Stimulated activated naive CD8-positive, alpha-beta T cell treated with anti-CD3 and anti-CD28 coated beads, Interleukin-15, Interleukin-2, amounts not matched to agents 100 U/mL and 50 U/mL, for 24 hours (primary cell): ENCODE data around the gene OR2G3.
A peak's percentile ranks its signal among the peaks of the same experiment; 100 is the strongest.

ENCODE experiments used
- ATAC-seq: fragments of 150-1000 bp; cut with Tn5 transposase; one replicate; pipeline ENCODE4 v1.10.0; 2021
- DNase-seq: peaks from one replicate; pipeline ENCODE4 v3.0.0; 2021

Gene OR2G3

GRCh38 chr1:247605286-247605685 lies at the start of gene OR2G3:
TSS of gene OR2G3 (plus strand) at chr1:247605586. CDS start at chr1:247605586, 0 bp downstream.
- DNase-seq (no peak), ATAC-seq (no peak)

GRCh38 chr1:247557926-247558674 lies 47.3 kb upstream of the OR2G3 start:
- ATAC-seq (peak; percentile 59), DNase-seq (no peak)

GRCh38 chr1:247561711-247562110 lies 43.7 kb upstream of the OR2G3 start:
- DNase-seq (no peak), ATAC-seq (no peak)

GRCh38 chr1:247562198-247562597 lies 43.2 kb upstream of the OR2G3 start:
- DNase-seq = no peak
- no peak for ATAC-seq

GRCh38 chr1:247574236-247574635 lies 31.1 kb upstream of the OR2G3 start:
- DNase-seq (no peak), ATAC-seq (no peak)

GRCh38 chr1:247574664-247575063 lies 30.7 kb upstream of the OR2G3 start:
- no peak for DNase-seq
- no peak for ATAC-seq

GRCh38 chr1:247576514-247576913 lies 28.9 kb upstream of the OR2G3 start:
- ATAC-seq (no peak), DNase-seq (no peak)

- ATAC-seq (no peak), DNase-seq (no peak)
These were observed 26.4 kb upstream of the OR2G3 start for GRCh38 chr1:247578946-247579460.

- ATAC-seq = no peak
These were observed 17.3 kb upstream of the OR2G3 start, which contains the start of gene OR2G2 for GRCh38 chr1:247588060-247588459. TSS of gene OR2G2 (plus strand) at chr1:247588360. CDS start at chr1:247588360, 0 bp downstream.

GRCh38 chr1:247613405-247613804 lies 8.0 kb downstream of the OR2G3 start:
- no peak for ATAC-seq
- DNase-seq = no peak

More at GRCh38 chr1:247588060-247588459, 17.3 kb upstream of the OR2G3 start, which contains the start of gene OR2G2:
- DNase-seq = no peak

GRCh38 chr1:247614625-247615024 lies 9.2 kb downstream of the OR2G3 start:
- ATAC-seq (peak; percentile 40), DNase-seq (no peak)

- ATAC-seq (no peak), DNase-seq (no peak)
These were observed 22.6 kb downstream of the OR2G3 start for GRCh38 chr1:247627951-247628350.

- no peak for DNase-seq
- ATAC-seq = no peak
These were observed 32.6 kb downstream of the OR2G3 start for GRCh38 chr1:247638011-247638410.

GRCh38 chr1:247638781-247639180 lies 33.4 kb downstream of the OR2G3 start:
- DNase-seq = no peak
- ATAC-seq = no peak

GRCh38 chr1:247639381-247639981 lies 34.1 kb downstream of the OR2G3 start:
- peak; percentile 66 for ATAC-seq
- peak; percentile 38 for DNase-seq

- no peak for DNase-seq
- ATAC-seq = no peak
These were observed 37.4 kb downstream of the OR2G3 start for GRCh38 chr1:247642742-247643141.

- no peak for DNase-seq
- ATAC-seq = no peak
These were observed 41.5 kb downstream of the OR2G3 start for GRCh38 chr1:247646867-247647266.

- no peak for DNase-seq
These were observed 42.5 kb downstream of the OR2G3 start for GRCh38 chr1:247647864-247648263.

GRCh38 chr1:247653040-247653439 lies 47.7 kb downstream of the OR2G3 start:
- DNase-seq (no peak), ATAC-seq (no peak)

More at GRCh38 chr1:247647864-247648263, 42.5 kb downstream of the OR2G3 start:
- no peak for ATAC-seq
